ENCODE data around the gene DCAF8L1.
"Not testable (repeated sequence)": the region's sequence is repeated elsewhere in the genome, so short reads cannot be mapped to it uniquely, and the experiment has no call there.

DCAF8L1 gene

GRCh38 chrX:27966955-27967354 lies 14.3 kb downstream of the DCAF8L1 start:
- Mint-ChIP-seq H3K27me3 (no peaks in the 10 kb centered on the region), H3K9me3 (peaks cover 0 to 3% of the 10 kb centered on the region in 2 donors), H3K4me1 (ENCODE audit: low read depth in 2 of 2) (no peaks in the 10 kb centered on the region), H3K27ac (no peak overlapping the region), H3K4me3 (no peak overlapping the region), H3K36me3 (ENCODE audit: insufficient read depth) (no peaks in the 10 kb centered on the region)
- ATAC-seq (replicated peaks) (no peak), DNase-seq (no peak)

GRCh38 chrX:27966492-27966891 lies 14.8 kb downstream of the DCAF8L1 start:
- no peak overlapping the region for H3K27ac Mint-ChIP-seq
- no peaks in the 10 kb centered on the region for H3K27me3 Mint-ChIP-seq
- DNase-seq (no peak), ATAC-seq (replicated peaks) (no peak)
- no peaks in the 10 kb centered on the region for H3K36me3 Mint-ChIP-seq (ENCODE audit: insufficient read depth)
- H3K9me3 Mint-ChIP-seq: peaks cover 0 to 2% of the 10 kb centered on the region in 2 donors
- no peak overlapping the region for H3K4me3 Mint-ChIP-seq
- H3K4me1 Mint-ChIP-seq (ENCODE audit: low read depth in 2 of 2): no peaks in the 10 kb centered on the region

- H3K4me1 Mint-ChIP-seq (ENCODE audit: low read depth in 2 of 2); DNase-seq; H3K4me3 Mint-ChIP-seq; H3K27ac Mint-ChIP-seq; ATAC-seq (replicated peaks); H3K9me3 Mint-ChIP-seq; H3K36me3 Mint-ChIP-seq (ENCODE audit: insufficient read depth); H3K27me3 Mint-ChIP-seq: not testable (repeated sequence)
Measured at GRCh38 chrX:27965348-27965747, 15.9 kb downstream of the DCAF8L1 start.

GRCh38 chrX:27964432-27964831 lies 16.8 kb downstream of the DCAF8L1 start:
- Mint-ChIP-seq H3K27me3 (no peaks in the 10 kb centered on the region), H3K4me1 (ENCODE audit: low read depth in 2 of 2) (no peaks in the 10 kb centered on the region), H3K27ac (no peak overlapping the region), H3K4me3 (no peak overlapping the region), H3K36me3 (ENCODE audit: insufficient read depth) (no peaks in the 10 kb centered on the region), H3K9me3 (peaks cover 0 to 2% of the 10 kb centered on the region in 2 donors)
- no peak for DNase-seq
- ATAC-seq (replicated peaks): no peak

- H3K4me1 Mint-ChIP-seq (ENCODE audit: low read depth in 2 of 2); ATAC-seq (replicated peaks); H3K4me3 Mint-ChIP-seq; H3K27me3 Mint-ChIP-seq; DNase-seq; H3K9me3 Mint-ChIP-seq; H3K27ac Mint-ChIP-seq; H3K36me3 Mint-ChIP-seq (ENCODE audit: insufficient read depth): not testable (repeated sequence)
Measured at GRCh38 chrX:27960410-27960809, 20.8 kb downstream of the DCAF8L1 start.

GRCh38 chrX:27953171-27953570 lies 28.1 kb downstream of the DCAF8L1 start:
- H3K36me3 Mint-ChIP-seq (ENCODE audit: insufficient read depth): no peaks in the 10 kb centered on the region
- ATAC-seq (replicated peaks): no peak
- H3K4me1 Mint-ChIP-seq (ENCODE audit: low read depth in 2 of 2): no peaks in the 10 kb centered on the region
- peaks cover 0 to 16% of the 10 kb centered on the region in 2 donors for H3K9me3 Mint-ChIP-seq
- DNase-seq: no peak
- no peaks in the 10 kb centered on the region for H3K27me3 Mint-ChIP-seq
- no peak overlapping the region for H3K27ac Mint-ChIP-seq
- H3K4me3 Mint-ChIP-seq: no peak overlapping the region

GRCh38 chrX:27933361-27933760 lies 47.9 kb downstream of the DCAF8L1 start:
- Mint-ChIP-seq H3K4me1 (ENCODE audit: low read depth in 2 of 2) (no peaks in the 10 kb centered on the region), H3K36me3 (ENCODE audit: insufficient read depth) (no peaks in the 10 kb centered on the region), H3K9me3 (peaks cover 0 to 1% of the 10 kb centered on the region in 2 donors), H3K27ac (no peak overlapping the region), H3K4me3 (no peak overlapping the region), H3K27me3 (no peaks in the 10 kb centered on the region)
- no peak for DNase-seq
- ATAC-seq (replicated peaks): no peak
